Epithelial cell of prostate (primary cell): ENCODE results near the gene LAP3.
A peak's percentile ranks its signal among the peaks of the same experiment; 100 is the strongest.
"Not testable (repeated sequence)": the region's sequence is repeated elsewhere in the genome, so short reads cannot be mapped to it uniquely, and the experiment has no call there.

Experiments used
- DNase-seq: peaks from one replicate; pipeline ENCODE4 v3.0.0-alpha.2; 2011; ENCODE audit warnings: low read depth, low spot score
- H3K27ac ChIP-seq: fragments of 450-650 bp; 2 replicates; pipeline ENCODE4 v1.5.1; 2017; ENCODE audit warnings: mild to moderate bottlenecking

Gene LAP3

DNA sequence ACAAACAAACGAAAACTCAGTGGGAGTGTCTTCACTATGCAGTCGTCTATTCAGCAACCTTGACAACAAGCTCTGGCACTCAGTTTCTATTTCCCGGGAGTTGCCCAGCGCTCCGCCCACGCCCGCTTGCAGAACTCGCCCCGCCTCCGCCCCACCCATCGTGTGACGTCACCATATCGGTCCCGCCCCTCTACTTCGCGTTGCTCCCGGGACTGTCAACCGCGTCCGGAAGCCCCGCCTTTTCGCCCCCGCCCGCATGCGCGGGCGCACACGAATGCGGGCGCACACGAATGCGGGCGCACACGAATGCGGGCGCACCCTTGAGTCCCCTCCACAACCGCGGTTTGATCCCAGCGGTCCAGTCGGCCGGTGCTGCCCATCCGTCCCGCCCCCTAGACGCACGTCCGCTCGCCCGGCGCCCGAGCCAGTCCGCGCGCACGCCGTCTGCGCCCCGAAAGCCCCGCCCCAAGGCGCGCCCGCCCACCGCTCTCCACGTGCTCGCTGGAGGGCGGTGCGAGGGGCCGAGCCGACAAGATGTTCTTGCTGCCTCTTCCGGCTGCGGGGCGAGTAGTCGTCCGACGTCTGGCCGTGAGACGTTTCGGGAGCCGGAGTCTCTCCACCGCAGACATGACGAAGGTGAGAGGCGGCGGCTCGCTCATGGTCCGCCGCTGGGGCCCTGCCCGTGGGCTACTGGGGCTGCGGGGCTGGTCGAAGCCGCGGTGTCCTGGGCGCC, at the start of gene LAP3:
LAP3 (plus strand) TSS at position 267 of the 733 bp plus-strand sequence; CDS start at position 535, 268 bp downstream.
- peak within 1 kb of the TSS; percentile 57 for H3K27ac ChIP-seq
- DNase-seq, result peak; percentile 92

DNA sequence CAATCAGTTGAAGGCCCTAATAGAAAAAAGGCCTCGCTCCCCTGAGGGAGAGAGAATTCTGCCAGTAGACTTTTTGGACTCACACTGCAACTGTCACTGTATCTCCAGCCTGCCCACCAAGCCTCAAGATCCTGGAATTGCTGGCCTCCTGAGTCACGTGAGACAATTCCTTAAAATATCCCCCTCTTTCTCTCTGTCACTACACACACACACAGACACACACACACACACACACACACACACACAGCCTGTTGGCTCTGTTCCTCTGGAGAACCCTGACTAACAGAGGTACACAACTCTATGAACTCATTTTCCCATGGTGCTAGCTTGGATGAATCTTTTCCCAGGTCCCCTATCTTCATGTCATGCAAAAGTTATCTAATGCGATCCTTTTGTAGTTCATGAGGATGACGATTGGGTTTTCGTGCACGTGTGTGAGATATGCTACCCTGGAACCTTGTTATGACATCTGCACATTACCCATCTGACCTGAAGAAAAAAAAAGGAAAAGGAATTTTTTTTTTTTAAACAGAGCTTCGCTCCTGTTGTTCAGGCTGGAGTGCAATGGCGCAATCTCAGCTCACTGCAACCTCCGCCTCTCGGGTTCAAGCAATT, 48.3 kb upstream of the LAP3 start:
- DNase-seq, result no peak
- H3K27ac ChIP-seq, result no peak overlapping the region

DNA sequence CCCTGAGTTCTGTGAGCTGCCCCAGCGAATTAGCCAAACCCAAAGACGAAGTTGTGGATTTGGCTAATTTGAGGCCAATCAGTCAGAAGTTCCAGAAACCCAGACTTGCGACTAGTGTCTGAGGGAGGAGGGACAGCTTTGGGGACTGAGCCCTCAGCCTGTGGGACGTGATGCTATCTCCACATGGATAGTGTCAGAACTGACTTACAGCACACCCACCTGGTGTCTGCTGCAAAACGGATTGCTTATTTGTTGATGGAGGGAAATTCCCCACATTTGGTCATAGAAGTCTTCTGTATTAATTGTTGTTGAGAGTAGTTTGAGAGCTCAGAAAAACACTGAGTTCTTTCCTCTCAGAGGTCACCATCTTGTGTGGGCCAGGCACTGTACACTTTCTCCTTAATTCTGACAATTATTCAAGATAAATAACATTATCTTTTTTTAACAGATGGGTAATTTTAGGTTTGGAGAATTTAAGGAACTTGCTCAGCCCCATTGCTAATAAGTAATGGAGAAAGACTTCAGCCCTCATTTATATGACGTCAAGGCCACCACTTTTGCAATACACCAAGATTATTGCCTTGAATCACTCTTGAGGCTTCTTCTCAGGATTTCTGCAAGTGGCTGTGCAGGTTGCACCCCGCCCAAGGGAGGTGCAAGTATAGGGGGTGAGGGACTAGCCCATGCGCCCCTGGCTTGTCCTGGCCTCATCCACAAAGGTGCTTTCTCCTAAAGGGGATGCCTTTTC, 45.3 kb upstream of the LAP3 start:
- DNase-seq, result no peak

DNA sequence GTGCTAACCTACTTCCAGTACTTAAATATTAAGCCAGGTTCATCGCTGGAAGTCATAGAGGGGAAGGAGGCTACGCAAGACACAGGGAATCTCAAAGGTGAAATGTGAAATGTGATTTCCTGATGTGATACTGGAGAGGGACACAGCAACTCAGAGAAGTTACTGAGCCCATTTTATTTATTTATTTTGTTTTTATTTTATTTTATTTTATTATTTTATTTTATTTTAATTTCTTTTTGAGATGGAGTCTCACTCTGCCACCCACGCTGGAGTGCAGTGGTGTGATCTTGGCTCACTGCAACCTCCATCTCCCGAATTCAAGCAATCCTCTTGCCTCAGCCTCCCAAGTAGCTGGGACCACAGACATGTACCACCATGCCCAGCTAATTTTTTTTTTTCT, 42.3 kb upstream of the LAP3 start:
- DNase-seq, result no peak
- H3K27ac ChIP-seq, result no peak overlapping the region

More for the DNA sequence above, 45.3 kb upstream of the LAP3 start:
- no peak overlapping the region for H3K27ac ChIP-seq

DNA sequence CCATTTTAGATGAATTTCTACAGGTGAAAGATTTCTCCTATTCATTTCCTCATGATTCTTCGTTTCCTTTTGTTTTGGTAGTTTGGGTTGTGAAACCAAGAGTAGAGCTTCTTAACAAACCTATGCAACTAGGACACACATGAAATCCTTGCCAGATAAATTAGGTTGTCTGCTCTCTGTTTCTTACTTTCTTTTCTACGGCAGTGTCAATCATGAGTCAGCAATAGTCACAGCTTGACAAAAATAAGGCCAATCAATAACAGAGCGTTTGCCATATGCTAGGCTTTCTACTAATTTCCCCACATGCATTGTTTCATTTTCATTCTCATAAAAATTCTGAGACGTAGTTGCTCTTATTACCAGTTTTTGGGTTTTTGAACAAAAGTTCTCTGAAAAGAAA, 41.8 kb upstream of the LAP3 start:
- H3K27ac ChIP-seq, result no peak overlapping the region
- DNase-seq, result no peak

DNA sequence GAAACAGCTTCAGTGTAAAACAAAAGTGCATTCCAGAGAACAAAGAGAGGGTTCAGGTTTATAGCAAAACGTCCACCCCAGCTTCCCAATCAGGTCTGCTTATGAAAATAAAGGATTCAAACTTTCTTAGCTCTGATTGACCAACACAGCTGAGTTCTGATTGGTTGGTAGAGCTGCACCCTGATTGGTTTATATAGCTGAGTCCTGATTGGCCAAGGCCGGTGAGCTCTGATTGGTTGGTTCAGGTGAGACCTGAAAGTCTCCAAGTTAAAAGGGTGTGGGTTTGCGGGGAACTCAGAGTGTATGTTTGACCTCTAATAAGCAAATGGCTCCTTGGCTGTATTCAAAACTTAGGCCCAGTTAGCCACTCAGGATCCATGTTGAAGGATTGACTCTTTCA, 41.1 kb upstream of the LAP3 start:
- H3K27ac ChIP-seq, result no peak overlapping the region
- no peak for DNase-seq

DNA sequence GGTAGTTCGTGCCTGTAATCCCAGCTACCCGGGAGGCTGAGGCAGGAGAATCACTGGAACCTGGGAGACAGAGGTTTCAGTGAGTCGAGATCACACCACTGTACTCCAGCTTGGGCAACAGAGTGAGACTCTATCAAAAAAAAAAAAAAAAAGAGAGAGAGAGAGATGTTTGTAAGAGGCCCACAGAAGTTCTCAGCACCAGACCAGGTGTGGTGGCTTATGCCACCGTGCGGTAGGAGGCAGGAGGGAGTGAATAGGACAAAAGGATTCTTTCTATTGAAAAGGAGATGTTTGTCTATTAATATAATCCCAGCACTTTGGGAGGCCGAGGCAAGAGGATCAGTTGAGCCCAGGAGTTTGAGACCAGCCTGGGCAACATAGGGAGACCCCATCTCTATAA, 39.9 kb upstream of the LAP3 start:
- not testable (repeated sequence) for H3K27ac ChIP-seq, DNase-seq

DNA sequence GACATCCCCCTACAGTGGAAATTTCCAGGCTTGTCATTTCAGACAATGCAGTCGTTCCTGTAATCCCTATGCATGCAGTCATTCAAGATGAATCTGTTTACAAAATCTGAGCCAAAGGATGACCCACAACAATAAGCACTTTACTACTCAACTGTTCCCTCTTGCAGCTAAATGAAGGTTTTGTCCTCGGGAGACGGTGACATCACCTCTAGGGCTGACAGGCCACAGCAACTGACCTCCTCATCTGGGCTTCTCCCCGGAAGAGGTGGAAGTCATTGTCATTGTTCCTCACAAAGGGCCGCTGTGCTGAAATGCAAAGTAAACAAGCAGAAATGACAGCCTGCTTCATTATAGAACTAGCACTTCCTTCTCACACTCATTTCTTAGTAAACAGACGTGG, 32.8 kb upstream of the LAP3 start:
- DNase-seq, result no peak
- H3K27ac ChIP-seq, result no peak overlapping the region

DNA sequence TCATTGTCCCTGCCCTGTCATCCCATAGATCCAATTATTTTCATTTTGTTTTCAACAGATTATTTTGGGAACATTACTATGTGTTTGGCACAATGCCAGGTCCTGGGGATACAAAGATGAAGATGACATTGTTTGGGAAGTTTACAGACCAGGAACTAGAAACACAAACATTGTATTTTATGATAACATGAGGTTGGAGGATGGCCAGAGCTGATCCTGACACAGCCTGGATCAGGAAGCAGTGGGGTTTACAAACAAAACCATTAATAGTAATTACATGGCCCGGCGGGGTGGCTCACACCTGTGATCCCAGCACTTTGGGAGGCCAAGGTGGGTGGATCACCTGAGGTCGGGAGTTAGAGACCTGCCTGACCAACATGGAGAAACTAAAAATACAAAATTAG, 32.2 kb upstream of the LAP3 start:
- no peak overlapping the region for H3K27ac ChIP-seq
- DNase-seq, result no peak

DNA sequence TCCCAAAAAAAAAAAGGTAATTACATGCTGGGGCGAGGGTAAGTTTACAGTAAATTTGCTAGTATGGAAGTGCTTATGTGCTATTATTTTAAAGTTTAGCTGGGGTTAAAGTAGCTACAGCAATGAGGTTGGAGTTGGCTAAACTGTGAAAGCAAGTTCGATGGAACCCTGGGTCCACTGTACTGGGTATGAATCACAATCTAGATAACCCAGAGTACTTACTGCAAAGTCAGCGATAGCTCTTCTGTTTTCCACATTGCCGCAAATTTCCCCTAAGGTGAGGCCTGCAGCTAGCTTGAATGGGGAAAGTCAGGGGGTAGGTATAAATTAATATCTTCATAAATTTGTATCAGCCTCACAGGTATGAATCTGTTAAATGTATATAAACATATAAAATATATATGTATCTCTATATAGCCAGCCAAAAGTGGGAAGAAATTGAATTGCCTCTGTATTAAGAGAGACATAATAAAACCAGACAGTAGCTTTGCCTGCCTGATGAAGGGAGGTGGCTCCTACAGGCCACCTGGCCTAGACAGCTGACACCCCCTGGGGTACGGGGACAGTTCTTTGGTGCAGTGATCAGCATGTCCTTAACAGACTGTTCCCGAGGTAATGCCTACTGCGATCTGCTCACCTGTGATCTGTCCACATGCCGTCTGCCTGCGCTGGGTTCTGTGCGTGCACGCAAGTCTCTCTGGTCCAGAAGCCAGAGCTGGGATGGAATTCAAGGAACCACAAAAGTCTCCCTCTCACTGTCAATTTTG, 31.4 kb upstream of the LAP3 start:
- no peak overlapping the region for H3K27ac ChIP-seq
- no peak for DNase-seq

DNA sequence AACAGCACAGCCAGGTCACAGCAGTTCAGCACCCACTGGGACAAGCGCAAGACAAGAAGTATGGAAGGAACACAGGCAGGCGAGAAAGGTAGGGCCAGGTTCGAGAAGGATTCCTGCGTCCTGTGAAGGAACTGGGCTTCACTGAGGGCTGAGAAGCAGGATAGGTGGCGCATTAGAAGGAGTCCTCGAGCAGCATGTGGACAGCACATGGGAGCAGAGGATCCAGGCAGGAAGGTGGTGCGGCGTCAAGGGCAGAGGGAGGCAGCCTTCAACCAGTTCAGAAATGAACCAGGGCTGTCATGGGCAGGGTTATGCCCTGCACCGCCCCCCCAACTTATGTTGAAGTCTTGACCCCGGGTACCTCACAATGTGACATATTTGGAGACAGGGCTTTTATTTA, 30.8 kb upstream of the LAP3 start:
- no peak overlapping the region for H3K27ac ChIP-seq

DNA sequence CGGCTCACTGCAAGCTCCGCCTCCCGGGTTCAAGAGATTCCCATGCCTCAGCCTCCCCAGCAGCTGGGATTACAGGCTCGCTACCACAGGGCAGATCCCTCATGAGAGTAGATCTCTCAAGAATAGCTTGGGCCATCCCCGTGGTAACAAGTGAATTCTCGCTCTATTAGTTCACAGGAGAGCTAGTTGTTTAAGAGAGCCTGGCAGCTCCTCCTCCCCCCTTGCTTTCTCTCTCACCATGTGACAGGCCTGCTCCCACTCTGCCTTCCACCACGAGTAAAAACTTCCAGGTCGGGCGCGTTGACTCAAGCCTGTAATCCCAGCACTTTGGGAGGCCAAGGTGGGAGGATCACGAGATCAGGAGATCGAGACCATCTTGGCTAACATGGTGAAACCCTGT, 30.3 kb upstream of the LAP3 start:
- no peak overlapping the region for H3K27ac ChIP-seq
- DNase-seq, result no peak

More for the DNA sequence above, 30.8 kb upstream of the LAP3 start:
- no peak for DNase-seq

DNA sequence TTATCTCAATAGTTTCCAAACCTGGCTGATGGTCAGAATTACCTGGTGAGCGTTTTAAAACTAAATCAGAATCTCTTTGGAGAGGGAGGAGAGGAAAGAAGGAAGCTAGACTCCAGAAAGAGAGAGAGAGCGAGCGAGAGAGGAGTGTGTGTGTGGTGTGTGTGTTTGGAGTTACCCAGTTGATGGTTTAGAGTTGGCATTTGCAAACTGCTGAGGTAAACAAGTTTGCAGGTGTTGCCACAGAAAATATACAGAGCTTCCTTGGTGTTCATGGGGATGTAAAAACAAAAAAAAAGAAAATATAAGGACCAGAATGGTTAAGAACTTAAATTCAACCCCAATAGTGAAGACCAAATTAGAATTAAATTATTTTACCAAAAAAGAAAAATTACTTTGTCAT, 26.4 kb upstream of the LAP3 start:
- no peak overlapping the region for H3K27ac ChIP-seq
- DNase-seq, result no peak

DNA sequence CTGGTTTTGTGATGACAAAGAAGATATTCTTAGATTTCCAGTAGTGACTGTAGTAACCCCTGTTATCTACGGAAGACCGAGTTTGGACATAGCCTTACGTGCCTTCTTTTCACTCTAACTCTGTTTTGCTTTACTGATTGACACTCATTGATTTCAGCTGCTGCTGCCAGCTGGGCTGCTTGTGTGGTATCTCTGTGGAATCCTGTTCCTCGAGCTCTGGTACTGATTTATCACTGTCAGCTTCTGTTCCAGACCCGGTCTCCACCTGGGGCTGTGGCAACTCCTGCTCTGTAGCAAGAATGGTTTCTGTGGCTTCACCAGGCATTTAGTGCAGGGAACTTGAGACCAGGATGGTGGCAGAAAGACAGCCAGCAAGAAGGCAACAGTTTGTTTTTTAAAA, 24.6 kb upstream of the LAP3 start:
- no peak for DNase-seq
- no peak overlapping the region for H3K27ac ChIP-seq

DNA sequence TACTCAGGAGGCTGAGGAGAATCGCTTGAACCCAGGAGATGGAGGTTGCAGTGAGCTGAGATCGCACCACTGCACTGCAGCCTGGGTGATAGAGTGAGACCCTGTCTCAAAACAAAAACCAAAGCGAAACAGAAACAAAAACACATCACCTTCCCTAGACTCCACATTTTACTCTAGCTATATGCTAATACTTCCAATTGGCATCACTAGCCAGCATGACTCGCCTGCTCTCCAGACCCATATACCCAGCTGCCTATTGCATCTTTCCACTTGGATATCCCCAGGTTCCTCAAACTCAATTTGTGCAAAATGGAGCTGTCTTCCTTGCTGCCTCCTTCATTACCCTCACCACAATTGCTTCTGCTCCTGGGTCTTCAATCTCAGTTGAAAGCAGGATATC, 22.4 kb upstream of the LAP3 start:
- no peak overlapping the region for H3K27ac ChIP-seq
- no peak for DNase-seq

DNA sequence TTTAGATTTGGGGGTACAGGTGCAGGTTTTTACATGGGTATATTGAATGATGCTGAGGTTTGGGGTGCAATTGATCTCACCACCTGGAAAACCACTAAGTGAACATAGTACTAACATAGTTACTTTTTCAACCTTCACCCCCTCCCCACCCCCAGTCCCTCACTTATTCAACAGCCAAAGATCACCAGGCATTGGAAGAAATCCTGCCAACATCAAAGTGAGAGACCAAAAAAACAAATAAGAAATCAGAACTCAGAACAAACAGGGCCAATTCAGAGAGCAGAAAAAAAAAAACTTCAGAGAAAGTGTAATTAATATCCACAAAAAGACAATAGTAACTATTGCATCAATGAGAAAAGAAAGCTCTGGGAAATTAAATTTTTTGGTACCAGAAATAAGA, 20.5 kb upstream of the LAP3 start:
- DNase-seq, result no peak
- no peak overlapping the region for H3K27ac ChIP-seq

DNA sequence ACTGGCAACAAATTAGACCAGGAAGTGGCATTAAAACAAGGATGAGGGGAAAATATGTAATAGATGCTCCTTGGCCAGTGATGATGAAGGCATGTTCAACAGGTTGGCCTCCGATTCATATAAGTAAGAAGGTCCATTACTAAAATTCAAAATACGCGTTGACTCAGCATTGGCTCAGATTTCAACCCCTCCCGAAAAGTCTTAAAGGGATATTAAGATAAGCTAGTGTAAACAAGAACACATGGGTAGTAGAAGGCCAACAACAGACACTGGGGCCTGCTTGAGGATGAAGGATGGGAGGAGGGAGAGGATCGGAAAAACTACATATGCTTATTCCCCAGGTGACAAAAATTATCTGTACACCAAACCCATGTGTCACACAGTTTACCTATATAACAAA, 19.1 kb upstream of the LAP3 start:
- DNase-seq, result no peak
- H3K27ac ChIP-seq, result no peak overlapping the region

DNA sequence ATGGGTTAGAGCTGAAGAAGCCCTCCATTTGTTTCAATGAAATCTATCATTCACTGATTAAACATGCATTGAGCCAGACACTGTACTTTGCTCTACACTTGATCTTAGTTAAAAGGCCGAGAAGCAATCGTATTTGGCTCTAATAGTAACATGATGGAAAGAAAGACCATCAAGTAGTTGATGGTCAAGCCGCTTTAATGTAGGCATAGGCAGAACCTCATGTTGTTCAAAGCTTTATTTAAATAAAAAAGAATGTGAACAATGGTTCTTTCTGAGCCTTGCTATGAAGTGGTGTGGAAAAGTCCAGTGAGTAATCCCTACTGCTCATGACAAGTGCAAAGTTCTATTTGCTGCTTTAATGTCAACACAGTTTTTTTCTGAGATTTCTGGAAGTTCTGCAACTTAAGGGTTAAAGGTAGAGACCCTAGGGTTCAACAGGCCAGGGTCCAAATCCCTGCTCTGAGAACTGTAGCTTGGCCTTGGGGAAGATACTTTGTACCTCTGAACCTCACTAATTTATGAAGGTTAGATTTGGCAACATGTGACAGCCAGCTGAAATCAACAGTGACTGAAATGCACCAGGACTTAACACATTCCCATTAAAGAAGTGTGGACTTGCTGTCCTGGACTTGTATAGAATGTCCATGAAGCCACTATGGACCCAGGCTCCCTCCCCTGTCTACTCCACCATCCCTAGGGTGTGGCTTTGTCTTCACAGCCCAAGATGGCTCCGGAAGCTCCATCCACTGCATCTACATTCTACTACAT, 17.9 kb upstream of the LAP3 start:
- no peak overlapping the region for H3K27ac ChIP-seq
- no peak for DNase-seq

DNA sequence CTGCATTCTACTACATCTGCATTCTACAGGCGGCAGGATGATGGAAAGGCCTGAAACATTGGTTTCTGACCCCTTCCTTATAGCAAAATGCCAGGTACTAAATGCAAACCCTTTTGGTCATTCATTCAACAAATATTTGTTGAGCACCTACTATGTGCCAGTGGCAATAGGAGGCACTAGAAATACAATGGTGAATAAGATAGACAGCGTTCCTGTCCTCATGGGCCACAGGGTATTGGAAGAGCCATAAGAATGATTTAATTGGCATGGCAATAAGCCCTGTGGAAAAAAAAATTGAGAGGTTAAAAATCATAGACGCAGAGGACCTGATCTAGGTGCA, 17.3 kb upstream of the LAP3 start:
- no peak for DNase-seq
- no peak overlapping the region for H3K27ac ChIP-seq

DNA sequence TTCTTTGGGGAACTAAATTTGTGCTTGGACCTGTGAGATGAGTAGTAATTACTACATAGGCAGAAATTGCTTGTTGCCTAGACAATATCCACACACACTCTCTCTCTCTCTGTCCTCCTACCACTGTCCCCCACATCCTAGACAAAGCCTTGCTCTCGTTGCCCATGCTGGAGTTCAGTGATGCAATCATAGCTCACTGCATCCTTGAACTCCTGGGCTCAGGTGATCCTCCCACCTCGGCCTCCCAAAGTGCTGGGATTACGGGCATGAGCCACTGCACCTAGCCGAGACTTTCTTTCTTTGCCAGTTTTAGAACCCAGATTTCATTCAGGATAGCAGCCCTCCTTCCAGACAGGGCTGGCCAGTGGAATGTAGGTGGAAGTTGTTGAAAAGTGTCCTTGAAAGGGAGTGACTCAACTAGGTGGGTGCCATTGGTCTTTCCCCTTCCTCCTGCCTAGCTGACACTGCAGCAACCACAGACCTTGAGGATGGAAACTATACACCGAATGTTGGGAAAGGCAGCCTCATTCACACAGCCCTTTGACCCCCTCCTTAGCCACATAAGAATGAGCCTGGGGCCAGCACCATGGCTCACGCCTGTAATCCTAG, 16.8 kb upstream of the LAP3 start:
- no peak overlapping the region for H3K27ac ChIP-seq
- no peak for DNase-seq
